Right ventricle myocardium superior (tissue), 1 donor: Measurements from ENCODE around the gene CRACR2B. TPM values are rescaled to one million over a fixed set of nuclear protein-coding genes. Genes with fewer than 3 reads are reported as not detected.

Experiments
- ATAC-seq: fragments of 200-7000 bp; cut with Tn5 transposase; one replicate; pipeline ENCODE4 v1.9.1; 2020; ENCODE audit warnings: mild to moderate bottlenecking; ENCODE audit not compliant: poor library complexity
- DNase-seq: peaks from one replicate; pipeline ENCODE4 v3.0.0-alpha.2; 2020
- intact Hi-C: fragments of 100-400 bp; cut with DNase I; formaldehyde crosslinking; loops from one replicate; pipeline ENCODE4 v1.11.2; 2022
- total RNA-seq: library from RNA; stranded (reverse); fragmentation: NEBNext Ultra II Directional; extraction: Animal tissue kit (Norgen Biotek cat#: 25700); gene quantifications from one replicate; pipeline ENCODE4 v1.2.1, GENCODE V29; 2021
- donor health status: DM: no; HTN: yes; CAD: no; lungs with severe emphysema.

Gene CRACR2B
- total RNA-seq, 1 donor from 2014 or later = 18.9 TPM

DNA sequence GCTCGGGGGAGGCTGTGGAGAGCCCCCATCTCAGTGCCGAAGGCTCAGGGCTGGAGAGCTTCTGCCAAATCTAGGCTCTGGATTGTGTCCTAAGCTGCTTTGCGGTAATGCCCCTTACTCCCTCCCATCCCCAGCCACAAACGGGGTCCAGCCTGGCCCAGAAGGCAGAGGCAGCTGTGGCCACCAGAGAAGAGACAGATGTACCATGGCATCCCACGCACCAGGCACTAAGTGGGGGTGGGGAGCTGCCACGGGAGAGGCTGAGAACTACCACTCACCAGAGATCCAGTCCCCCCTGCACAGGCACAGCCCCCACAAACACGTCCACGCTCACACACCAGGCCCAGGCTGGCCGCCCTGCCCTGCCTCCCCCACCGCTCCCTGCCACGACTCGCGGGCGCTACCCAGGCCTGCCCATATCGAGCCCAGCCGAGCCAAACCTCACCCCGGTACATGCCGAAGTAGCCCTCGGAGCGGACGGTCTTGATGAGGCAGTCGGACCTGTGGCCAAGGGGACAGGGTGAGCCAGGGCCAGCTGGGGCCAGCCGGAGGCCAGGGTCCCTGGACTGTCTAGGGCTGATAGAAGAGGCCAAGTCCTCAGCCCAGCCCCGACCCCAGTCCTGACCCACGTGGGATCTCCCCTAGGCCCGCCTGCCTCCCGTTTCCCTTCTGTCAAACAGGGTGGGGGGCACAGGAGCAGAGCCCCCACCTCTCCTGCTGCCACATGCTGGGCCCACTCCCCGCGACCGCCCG, 33.5 kb upstream of the CRACR2B start:
- DNase-seq (no peak), ATAC-seq (no peak)

GRCh38 chr11:794766-795633, 32.7 kb upstream of the CRACR2B start:
- DNase-seq (no peak), ATAC-seq (no peak)
- intact Hi-C loops = no loop called here

More for the DNA sequence above, 33.5 kb upstream of the CRACR2B start:
- intact Hi-C loops = no loop called here

- intact Hi-C loops = no loop called here
- ATAC-seq (peak; percentile 55), DNase-seq (peak; percentile 84)
These were observed 31.8 kb upstream of the CRACR2B start for GRCh38 chr11:795634-796564.

- DNase-seq = no peak
- no peak for ATAC-seq
- intact Hi-C loops = no loop called here
These were observed 31.0 kb upstream of the CRACR2B start for GRCh38 chr11:796565-797295.

- ATAC-seq (peak; percentile 59), DNase-seq (peak; percentile 83)
- intact Hi-C loops = no loop called here
These were observed 30.2 kb upstream of the CRACR2B start for GRCh38 chr11:797296-798092.

DNA sequence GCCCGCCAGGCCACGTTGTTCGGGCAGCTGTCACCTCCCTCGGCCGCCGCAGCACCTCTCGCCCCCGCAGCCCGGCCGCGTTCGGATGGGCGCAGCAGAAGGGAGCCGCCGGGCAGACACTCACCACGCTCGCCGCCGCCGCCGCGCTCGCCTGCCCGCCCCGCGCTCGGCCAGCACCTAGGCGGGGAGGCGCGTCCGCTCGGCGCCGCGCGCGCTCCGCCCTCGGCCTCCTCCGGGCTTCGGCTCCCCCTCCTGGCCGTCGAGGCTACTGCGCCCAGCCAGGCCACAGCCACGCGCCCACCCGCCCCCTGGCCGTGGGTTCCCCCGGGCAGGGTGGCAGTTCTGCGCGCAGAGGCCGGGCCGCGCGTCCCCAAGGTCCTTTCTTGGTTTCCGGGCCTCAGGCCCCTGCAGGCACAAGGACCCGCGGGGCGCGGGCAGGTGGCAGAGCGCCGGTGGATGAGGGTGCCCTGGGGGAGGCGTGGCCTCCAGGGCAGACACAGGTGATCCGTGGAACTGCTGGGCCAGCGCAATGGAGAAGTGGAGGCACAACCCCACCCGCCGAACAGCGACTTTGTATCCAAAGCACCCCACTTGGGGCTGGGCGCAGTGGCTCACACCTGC, 29.5 kb upstream of the CRACR2B start, which contains the start of gene SLC25A22:
TSS of gene SLC25A22 (minus strand) at position 189 of the 621 bp plus-strand sequence. CDS start 3,275 bp downstream, outside the sequence.
- ATAC-seq (peak; percentile 81), DNase-seq (peak; percentile 88)
- intact Hi-C loops = no loop called here

GRCh38 chr11:799641-800316, 27.9 kb upstream of the CRACR2B start:
- intact Hi-C loops = no loop called here
- ATAC-seq = no peak
- DNase-seq = no peak

DNA sequence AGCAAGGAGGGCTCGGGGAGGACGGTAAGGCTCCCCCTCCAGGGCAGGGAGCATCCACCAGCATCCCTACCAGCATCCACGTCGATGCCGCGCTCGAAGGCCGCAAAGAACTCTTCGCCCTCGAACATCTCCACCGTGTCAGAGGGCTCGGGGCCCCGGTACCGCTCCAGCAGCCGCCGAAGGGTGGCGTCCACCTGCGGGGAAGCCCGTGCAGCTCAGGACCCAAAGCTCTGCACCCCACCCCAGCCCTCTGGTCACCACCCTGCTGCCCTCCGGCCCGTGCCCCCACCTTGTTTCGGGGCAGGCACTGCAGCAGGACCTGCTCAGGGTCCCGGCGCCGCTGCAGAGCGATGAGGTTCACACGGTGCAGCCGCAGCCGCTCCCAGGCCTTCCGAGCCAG, 27.2 kb upstream of the CRACR2B start:
- ATAC-seq = no peak
- no peak for DNase-seq
- intact Hi-C loops = no loop called here

DNA sequence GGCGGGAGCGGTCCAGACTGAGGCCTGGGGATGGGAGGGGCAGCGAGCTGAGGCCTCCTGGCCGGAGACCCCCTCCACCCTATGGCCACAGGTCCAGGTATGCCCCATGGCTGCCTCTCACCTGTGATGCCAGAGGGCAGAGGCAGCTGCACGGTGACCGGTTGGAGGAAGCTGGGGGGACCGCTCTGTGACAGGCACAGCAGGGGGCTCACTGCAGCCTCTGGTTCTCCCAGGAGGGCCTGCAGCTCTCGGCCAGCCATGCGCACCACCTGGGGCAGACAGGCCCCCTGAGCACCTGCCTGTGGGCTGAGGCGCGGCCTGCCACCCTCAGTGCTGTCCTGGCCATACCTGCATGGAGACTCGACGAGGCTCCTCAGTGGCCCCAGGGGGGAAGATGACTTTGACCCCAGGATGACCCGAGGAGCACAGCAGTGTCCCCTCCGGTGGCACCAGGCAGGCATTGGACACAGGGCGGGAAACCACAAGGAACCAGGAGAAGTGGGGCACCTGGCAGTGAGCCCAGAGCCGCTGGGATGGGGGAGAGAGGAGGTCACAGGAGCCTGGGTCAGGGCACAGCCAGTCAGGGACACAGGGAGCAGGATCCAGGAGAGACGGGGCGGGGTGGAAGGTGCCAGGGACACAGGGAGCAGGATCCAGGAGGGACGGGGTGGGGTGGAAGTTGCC, 26.5 kb upstream of the CRACR2B start:
- ATAC-seq = no peak
- intact Hi-C loops = no loop called here
- no peak for DNase-seq

DNA sequence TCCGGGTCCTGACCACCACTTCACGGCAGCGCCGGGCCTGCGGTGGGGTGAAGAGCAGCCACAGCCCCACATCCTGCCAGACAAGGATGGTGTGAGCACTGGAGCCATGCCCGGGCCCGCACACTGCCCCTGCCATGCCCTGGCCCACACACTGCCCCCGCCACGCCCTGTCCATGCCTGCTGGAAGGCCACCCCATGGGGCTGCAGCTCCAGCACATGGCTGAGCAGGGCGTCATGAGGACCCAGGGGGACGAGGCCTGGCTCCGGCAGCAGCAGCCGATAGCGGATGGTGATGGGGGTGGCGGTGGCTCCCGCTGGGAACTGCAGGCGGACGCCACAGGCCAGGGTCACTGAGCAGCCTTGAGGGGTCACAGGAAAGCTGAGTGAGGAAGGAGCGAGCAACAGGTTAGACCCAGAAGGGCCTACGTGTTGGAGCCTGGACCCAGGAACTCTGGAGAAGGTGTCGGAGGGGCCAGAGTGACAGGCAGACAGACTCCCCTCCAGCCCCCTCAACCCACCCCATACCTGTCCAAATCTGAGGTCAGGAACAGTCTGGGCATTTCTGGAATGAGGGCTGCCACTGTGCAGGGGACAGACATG, 25.6 kb upstream of the CRACR2B start:
- no peak for DNase-seq
- intact Hi-C loops = no loop called here
- no peak for ATAC-seq

DNA sequence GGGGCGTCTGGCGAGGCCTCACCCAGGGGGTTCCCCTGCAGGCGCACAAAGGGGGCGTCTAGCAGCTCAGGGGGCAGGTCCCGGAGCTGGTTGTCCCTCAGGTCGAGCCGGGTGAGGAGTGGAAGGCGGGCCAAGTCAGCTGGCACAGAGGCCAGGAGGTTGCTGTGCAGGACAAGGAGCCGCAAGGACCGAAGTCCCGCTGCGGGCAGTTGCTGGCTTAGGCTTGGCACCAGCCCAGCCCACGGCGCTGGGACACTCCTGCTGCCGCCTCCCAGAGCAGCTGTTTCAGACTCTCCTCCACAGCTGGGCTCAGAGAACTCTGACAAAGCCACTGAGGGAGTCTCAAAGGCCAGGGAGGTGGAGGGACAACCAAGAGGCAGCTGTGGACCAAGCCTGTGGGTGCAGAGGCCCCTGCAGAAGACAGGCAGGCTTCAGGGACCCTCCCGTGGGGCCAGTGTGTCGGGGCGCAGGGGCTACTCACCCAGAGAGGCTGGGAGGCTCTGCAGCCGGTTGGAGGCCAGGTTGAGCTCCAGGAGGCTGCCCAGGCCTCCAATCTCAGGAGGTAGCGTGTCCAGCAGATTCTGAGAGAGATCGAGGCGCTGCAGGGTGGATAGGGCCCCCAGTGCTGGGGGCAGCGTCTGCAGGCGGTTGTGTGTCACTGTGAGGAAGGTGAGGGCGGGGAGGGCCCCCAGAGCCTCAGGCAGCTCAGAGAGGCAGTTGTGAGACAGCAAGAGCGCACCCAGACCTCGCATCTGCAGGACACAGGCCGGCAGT, 24.8 kb upstream of the CRACR2B start:
- no peak for DNase-seq
- intact Hi-C loops = no loop called here
- no peak for ATAC-seq

DNA sequence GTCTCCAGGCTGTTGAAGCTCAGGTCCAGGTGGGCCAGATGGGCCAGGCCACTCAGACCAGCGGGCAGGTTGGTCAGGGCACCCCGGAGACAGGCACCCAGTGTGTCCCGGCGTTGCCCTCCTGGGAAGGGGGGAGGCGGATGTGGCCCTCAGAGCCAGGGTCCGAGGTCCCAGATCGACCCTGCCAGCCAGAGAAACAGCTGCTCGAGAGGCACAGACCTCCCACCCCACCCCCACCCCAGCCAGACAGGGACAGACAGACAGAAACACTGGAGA, 24.3 kb upstream of the CRACR2B start:
- DNase-seq = no peak
- no peak for ATAC-seq
- intact Hi-C loops = no loop called here

DNA sequence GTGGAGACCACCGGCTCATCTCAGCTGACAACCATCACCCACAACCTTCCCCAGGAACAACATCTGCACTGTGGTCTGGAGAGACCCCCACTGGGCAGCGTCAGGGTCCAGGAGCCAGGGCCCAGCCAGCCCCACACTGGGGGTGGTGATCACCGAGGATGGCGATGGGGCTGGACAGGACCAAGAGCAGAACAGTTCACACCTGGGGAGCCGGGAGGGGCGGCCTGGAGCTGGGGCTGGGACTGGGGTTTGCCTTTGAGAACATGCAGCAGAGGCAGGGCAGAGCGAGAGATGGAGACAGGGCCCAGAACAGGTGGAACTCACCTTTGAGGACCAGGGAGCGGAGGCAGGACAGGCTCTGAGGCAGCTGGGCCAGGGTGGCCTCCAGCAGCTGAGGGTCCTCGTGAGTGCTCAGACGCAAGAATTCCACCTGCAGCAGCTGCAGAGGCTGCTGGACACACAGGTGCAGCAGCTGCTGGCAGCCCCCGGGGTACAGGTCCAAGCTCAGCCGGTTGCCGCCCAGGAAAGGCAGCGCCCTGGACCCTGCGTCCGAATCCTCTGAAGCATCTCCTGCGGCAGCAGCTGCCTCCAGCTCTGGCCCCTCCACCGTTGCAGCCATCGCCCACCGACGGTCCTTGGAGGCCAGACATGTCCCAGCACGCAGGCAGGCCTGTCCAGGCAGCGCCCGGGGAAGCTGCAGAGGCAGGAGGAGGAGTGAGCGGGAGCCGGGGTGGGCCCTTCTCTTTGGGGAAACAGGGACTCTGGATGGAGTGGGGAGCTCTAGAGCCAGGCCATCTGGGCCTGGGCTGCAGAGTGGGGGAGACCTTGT, 23.7 kb upstream of the CRACR2B start:
- no peak for ATAC-seq
- intact Hi-C loops = no loop called here
- no peak for DNase-seq

GRCh38 chr11:804599-804964, 23.1 kb upstream of the CRACR2B start:
- intact Hi-C loops = no loop called here
- DNase-seq (no peak), ATAC-seq (no peak)
